SK-N-SH (cell line): Measurements from ENCODE around the gene SHD. TPM values are rescaled to one million over a fixed set of nuclear protein-coding genes. Genes with fewer than 3 reads are reported as not detected.
A peak's percentile ranks its signal among the peaks of the same experiment; 100 is the strongest.

Source experiments
- CTCF ChIA-PET: fragments of 300-600, 350-600 bp; formaldehyde crosslinking; extraction: SDS; loops from one replicate; lab custom pipeline; 2021; lab: Yijun Ruan, JAX
- POLR2A ChIA-PET: fragments of 350-600 bp; sonication (Branson Sonifier 250); formaldehyde crosslinking; extraction: SDS; loops from one replicate; lab custom pipeline; 2020; ENCODE audit warnings: antibody characterized with exemption, inconsistent platforms; lab: Yijun Ruan, JAX
- DNase-seq: peaks from one replicate; pipeline ENCODE4 v3.0.0; 2012
- H2AFZ ChIP-seq: fragments of 200-600 bp; sonication (generic); 2 replicates; pipeline ENCODE4 v1.8.1; 2016; ENCODE audit warnings: antibody characterized with exemption, mild to moderate bottlenecking, low read depth
- H3F3A ChIP-seq: fragments of 200-600 bp; sonication (generic); replicated peaks from 2 replicates; pipeline ENCODE3; 2016; ENCODE audit warnings: antibody characterized with exemption, mild to moderate bottlenecking; ENCODE audit not compliant: insufficient read depth
- H3K27ac ChIP-seq, 2 experiments: fragments of 200-500 bp in 1 of 2; fragments of 200-600 bp in 1 of 2; sonication (Bioruptor generic) in 1 of 2; sonication (generic), shearing (Covaris generic) in 1 of 2; 2 replicates each; pipeline versions ENCODE4 v1.5.1 to v1.6.1; 2014 to 2016; ENCODE audit warnings: low read depth in 2 of 2, inconsistent platforms in 1 of 2, low read length in 1 of 2, mild to moderate bottlenecking in 1 of 2, mixed read lengths in 1 of 2
- H3K27me3 ChIP-seq: fragments of 200-600 bp; sonication (generic), shearing (Covaris generic); 2 replicates; pipeline ENCODE4 v1.6.1; 2016; ENCODE audit warnings: mixed run types; ENCODE audit not compliant: insufficient read depth
- H3K36me3 ChIP-seq, 2 experiments: fragments of 200-500 bp in 1 of 2; fragments of 200-600 bp in 1 of 2; sonication (Bioruptor generic) in 1 of 2; sonication (generic) in 1 of 2; replicated peaks in 1 of 2; 2 replicates each; pipeline versions ENCODE3 to v1.5.1; 2014 to 2016; ENCODE audit warnings: low read length in 1 of 2, mild to moderate bottlenecking in 1 of 2; ENCODE audit not compliant: insufficient read depth in 2 of 2, control insufficient read depth in 1 of 2
- H3K4me1 ChIP-seq, 2 experiments: fragments of 200-500 bp in 1 of 2; fragments of 200-600 bp in 1 of 2; sonication (Bioruptor generic) in 1 of 2; sonication (generic), shearing (Covaris generic) in 1 of 2; 2 replicates each; pipeline versions ENCODE4 v1.5.1 to v1.6.1; 2014 to 2016; ENCODE audit warnings: low read depth in 1 of 2, low read length in 1 of 2, mixed run types in 1 of 2; ENCODE audit not compliant: insufficient read depth in 2 of 2, control insufficient read depth in 1 of 2
- H3K4me2 ChIP-seq: fragments of 200-600 bp; sonication (generic), shearing (Covaris generic); 2 replicates; pipeline ENCODE4 v1.6.1; 2017; ENCODE audit warnings: mixed run types
- H3K4me3 ChIP-seq, 2 experiments: fragments of 200-500 bp in 1 of 2; fragments of 200-600 bp in 1 of 2; sonication (Bioruptor generic) in 1 of 2; sonication (generic), shearing (Covaris generic) in 1 of 2; 2 replicates each; pipeline versions ENCODE4 v1.5.1 to v1.8.1; 2014 to 2016; ENCODE audit warnings: low read depth in 2 of 2, inconsistent platforms in 1 of 2, low read length in 1 of 2, mild to moderate bottlenecking in 1 of 2, mixed read lengths in 1 of 2, moderate library complexity in 1 of 2
- H3K79me2 ChIP-seq: fragments of 200-600 bp; sonication (generic); 2 replicates; pipeline ENCODE4 v1.8.1; 2017; ENCODE audit warnings: mild to moderate bottlenecking; ENCODE audit not compliant: insufficient read depth
- H3K9ac ChIP-seq: fragments of 200-600 bp; sonication (generic); 2 replicates; pipeline ENCODE4 v1.6.1; 2017; ENCODE audit warnings: mixed run types
- H3K9me2 ChIP-seq: fragments of 200-600 bp; sonication (generic); 2 replicates; pipeline ENCODE4 v1.6.1; 2017; ENCODE audit warnings: mixed run types
- H3K9me3 ChIP-seq: fragments of 200-600 bp; sonication (generic); 2 replicates; pipeline ENCODE4 v1.6.1; 2017; ENCODE audit warnings: mixed run types, mild to moderate bottlenecking, moderate library complexity
- H4K20me1 ChIP-seq: fragments of 200-600 bp; sonication (generic); 2 replicates; pipeline ENCODE4 v1.6.1; 2017; ENCODE audit warnings: mild to moderate bottlenecking, mixed run types; ENCODE audit not compliant: insufficient read depth
- EZH2phosphoT487 ChIP-seq: fragments of 200-600 bp; sonication (generic); IDR thresholded peaks from 2 replicates; pipeline ENCODE4 v1.6.1; 2017; ENCODE audit warnings: low read depth, mixed run types, mild to moderate bottlenecking, antibody characterized with exemption, moderate library complexity, borderline replicate concordance
- FOXM1 ChIP-seq: IDR thresholded peaks from 2 replicates; pipeline ENCODE4 v1.4.0; 2012; ENCODE audit warnings: low read depth, mild to moderate bottlenecking
- RCOR1 ChIP-seq: fragments of 150-350 bp; IDR thresholded peaks from 2 replicates; pipeline ENCODE4 v1.6.1; 2017; ENCODE audit warnings: antibody characterized with exemption, low read length
- REST ChIP-seq: IDR thresholded peaks from 2 replicates; pipeline ENCODE4 v1.6.1; 2012; ENCODE audit warnings: mild to moderate bottlenecking, low read depth, low read length, moderate library complexity
- RFX5 ChIP-seq: IDR thresholded peaks from 2 replicates; pipeline ENCODE4 v1.6.1; 2012; ENCODE audit warnings: mild to moderate bottlenecking, improper control_type of control experiment, low read length
- TEAD4 ChIP-seq: IDR thresholded peaks from 2 replicates; pipeline ENCODE4 v1.4.0; 2012; ENCODE audit warnings: mild to moderate bottlenecking, borderline replicate concordance; ENCODE audit not compliant: insufficient read depth
- WGBS: methylation state at CpG from one replicate; pipeline ENCODE4 v1.1.6; 2017; ENCODE audit warnings: low lambda C conversion rate; 5-methylcytosine and 5-hydroxymethylcytosine counted together
- polyA plus RNA-seq, 3 experiments: library from polyadenylated mRNA; depleted of rRNA; stranded (reverse); fragments of >200 nt; gene quantifications; 2 replicates each; pipeline ENCODE4 v1.2.3, GENCODE V29; 2012
- TF ChIP-seq, protein P1 (sequence below): fragments of 200-600 bp; sonication (generic); IDR thresholded peaks from 2 replicates; pipeline ENCODE4 v1.6.1; 2017; ENCODE audit warnings: antibody characterized with exemption, mild to moderate bottlenecking, moderate library complexity
- TF ChIP-seq, protein P2 (sequence below): fragments of 150-350 bp; IDR thresholded peaks from 2 replicates; pipeline ENCODE4 v1.6.1; 2016; ENCODE audit warnings: mild to moderate bottlenecking, low read depth, low read length

The SHD gene
- polyA plus RNA-seq, 1 of the 3 experiments (the other 2 are of a cell fraction): 3.1 TPM

- ChIA-PET POLR2A (interaction anchor here (0.5 to 3.0 kb wide), 3 partner anchors 9 to 505 kb away, joined by 4 to 20 read pairs (median 7); partner anchors contain the start of gene MPND), CTCF (interaction anchor here (0.6 to 4.5 kb wide), 30 partner anchors 10 to 255 kb away, joined by 3 to 130 read pairs (median 6); partner anchors contain the start of genes FSD1, MPND, SH3GL1 and SHD)
- Histone ChIP-seq H3K79me2 (no peaks in the 10 kb centered on the region), H3K4me1 (peaks cover 0 to 7% of the 10 kb centered on the region in 2 experiments; a peak in 1 of 4 replicates), H2AFZ (no peak overlapping the region), H3K4me2 (no peak overlapping the region), H3K27ac (no peak overlapping the region), H3K27me3 (no peaks in the 10 kb centered on the region), H3K36me3 (peaks cover 0 to 4% of the 10 kb centered on the region in 2 experiments), H3K9me3 (no peaks in the 10 kb centered on the region), H3K9ac (no peak overlapping the region), H3F3A (peaks cover 4% of the 10 kb centered on the region), H4K20me1 (0 out of 2 replicates have a peak, but pooled peaks cover 4% of the 10 kb centered on the region), H3K9me2 (no peaks in the 10 kb centered on the region), H3K4me3 (peak overlapping the region in 1 of 2 experiments; percentile 12; a peak in 1 of 4 replicates)
- TF ChIP-seq, protein P1, sequence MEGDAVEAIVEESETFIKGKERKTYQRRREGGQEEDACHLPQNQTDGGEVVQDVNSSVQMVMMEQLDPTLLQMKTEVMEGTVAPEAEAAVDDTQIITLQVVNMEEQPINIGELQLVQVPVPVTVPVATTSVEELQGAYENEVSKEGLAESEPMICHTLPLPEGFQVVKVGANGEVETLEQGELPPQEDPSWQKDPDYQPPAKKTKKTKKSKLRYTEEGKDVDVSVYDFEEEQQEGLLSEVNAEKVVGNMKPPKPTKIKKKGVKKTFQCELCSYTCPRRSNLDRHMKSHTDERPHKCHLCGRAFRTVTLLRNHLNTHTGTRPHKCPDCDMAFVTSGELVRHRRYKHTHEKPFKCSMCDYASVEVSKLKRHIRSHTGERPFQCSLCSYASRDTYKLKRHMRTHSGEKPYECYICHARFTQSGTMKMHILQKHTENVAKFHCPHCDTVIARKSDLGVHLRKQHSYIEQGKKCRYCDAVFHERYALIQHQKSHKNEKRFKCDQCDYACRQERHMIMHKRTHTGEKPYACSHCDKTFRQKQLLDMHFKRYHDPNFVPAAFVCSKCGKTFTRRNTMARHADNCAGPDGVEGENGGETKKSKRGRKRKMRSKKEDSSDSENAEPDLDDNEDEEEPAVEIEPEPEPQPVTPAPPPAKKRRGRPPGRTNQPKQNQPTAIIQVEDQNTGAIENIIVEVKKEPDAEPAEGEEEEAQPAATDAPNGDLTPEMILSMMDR: no peak
- TF ChIP-seq TEAD4: no peak
- TF ChIP-seq, protein P2, sequence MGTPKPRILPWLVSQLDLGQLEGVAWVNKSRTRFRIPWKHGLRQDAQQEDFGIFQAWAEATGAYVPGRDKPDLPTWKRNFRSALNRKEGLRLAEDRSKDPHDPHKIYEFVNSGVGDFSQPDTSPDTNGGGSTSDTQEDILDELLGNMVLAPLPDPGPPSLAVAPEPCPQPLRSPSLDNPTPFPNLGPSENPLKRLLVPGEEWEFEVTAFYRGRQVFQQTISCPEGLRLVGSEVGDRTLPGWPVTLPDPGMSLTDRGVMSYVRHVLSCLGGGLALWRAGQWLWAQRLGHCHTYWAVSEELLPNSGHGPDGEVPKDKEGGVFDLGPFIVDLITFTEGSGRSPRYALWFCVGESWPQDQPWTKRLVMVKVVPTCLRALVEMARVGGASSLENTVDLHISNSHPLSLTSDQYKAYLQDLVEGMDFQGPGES: no peak
- no peak for TF ChIP-seq EZH2phosphoT487
- TF ChIP-seq RFX5: no peak
- TF ChIP-seq RCOR1: no peak
- TF ChIP-seq REST: no peak
- no peak for TF ChIP-seq FOXM1
- 76% methylated on average over 18 of the region's 30 CpGs for WGBS
- DNase-seq: no peak
These were observed 10.9 kb upstream of the SHD start for GRCh38 chr19:4267901-4268815.
